NCI-H1930 (cell line): Measurements from ENCODE around the gene MTMR3.
"Not testable (repeated sequence)": the region's sequence is repeated elsewhere in the genome, so short reads cannot be mapped to it uniquely, and the experiment has no call there.

Experiments
- DNase-seq, 2 experiments: peaks; one replicate each; lab custom pipeline; 2025; lab: John Stamatoyannopoulos, UW

Gene MTMR3

GRCh38 chr22:30054764-30055069 lies 171.7 kb downstream of the MTMR3 start:
- no peak for DNase-seq

GRCh38 chr22:30056015-30056414 lies 173.0 kb downstream of the MTMR3 start:
- DNase-seq, result no peak

- no peak for DNase-seq
These were observed 174.4 kb downstream of the MTMR3 start for GRCh38 chr22:30057375-30057774.

- not testable (repeated sequence) for DNase-seq
These were observed 176.5 kb downstream of the MTMR3 start for GRCh38 chr22:30059346-30060020.

- not testable (repeated sequence) for DNase-seq
These were observed 178.1 kb downstream of the MTMR3 start for GRCh38 chr22:30061094-30061493.

- no peak for DNase-seq
These were observed 179.3 kb downstream of the MTMR3 start for GRCh38 chr22:30062259-30062658.

GRCh38 chr22:30062950-30063349 lies 180.0 kb downstream of the MTMR3 start:
- DNase-seq, result no peak

- DNase-seq, result no peak
These were observed 181.2 kb downstream of the MTMR3 start for GRCh38 chr22:30064172-30064571.

GRCh38 chr22:30073743-30074142 lies 190.8 kb downstream of the MTMR3 start:
- no peak for DNase-seq

- no peak for DNase-seq
These were observed 191.2 kb downstream of the MTMR3 start for GRCh38 chr22:30074147-30074546.

- DNase-seq, result no peak
These were observed 192.0 kb downstream of the MTMR3 start for GRCh38 chr22:30074994-30075393.

GRCh38 chr22:30077279-30077880 lies 194.4 kb downstream of the MTMR3 start:
- DNase-seq, result no peak

- DNase-seq, result no peak
These were observed 195.6 kb downstream of the MTMR3 start for GRCh38 chr22:30078320-30079311.

GRCh38 chr22:30079952-30080533 lies 197.1 kb downstream of the MTMR3 start, which contains the start of gene HORMAD2:
TSS of gene HORMAD2 (plus strand) at chr22:30080464. CDS start at chr22:30093953, 13,489 bp downstream.
- DNase-seq, result no peak
